HL-60 (cell line): ENCODE measurements around the gene MRPL33.

ENCODE experiments used
- DNase-seq, 2 experiments: peaks; one replicate each; pipeline ENCODE4 v3.0.0-alpha.2; 2010 to 2020; ENCODE audit warnings: low read depth in 1 of 2, low spot score in 1 of 2
- H3K27ac ChIP-seq: fragments of 250-450 bp; sonication (Bioruptor Pico); replicated peaks from 2 replicates; pipeline ENCODE4 v1.5.1; 2020; ENCODE audit warnings: mild to moderate bottlenecking, moderate library complexity
- H3K27me3 ChIP-seq: fragments of 250-450 bp; sonication (Bioruptor Pico); 2 replicates; pipeline ENCODE4 v1.5.1; 2021; ENCODE audit warnings: mild to moderate bottlenecking, moderate library complexity; ENCODE audit not compliant: insufficient read depth, poor library complexity, severe bottlenecking
- H3K4me3 ChIP-seq: replicated peaks from 2 replicates; pipeline ENCODE4 v1.5.1; 2011; ENCODE audit warnings: mild to moderate bottlenecking, control low read depth, low read length; ENCODE audit not compliant: insufficient read depth
- CTCF ChIP-seq: IDR thresholded peaks from one replicate; pipeline ENCODE4 v1.5.1; 2011; ENCODE audit warnings: low read length, control low read depth, inconsistent platforms; ENCODE audit not compliant: insufficient read depth
- GABPA ChIP-seq: IDR thresholded peaks from 2 replicates; pipeline ENCODE4 v1.6.1; 2012; ENCODE audit warnings: low read depth
- POLR2AphosphoS5 ChIP-seq: IDR thresholded peaks from 2 replicates; pipeline ENCODE4 v1.6.1; 2012; ENCODE audit warnings: low read depth
- REST ChIP-seq: IDR thresholded peaks from 2 replicates; pipeline ENCODE4 v1.6.1; 2012; ENCODE audit warnings: low read depth; ENCODE audit not compliant: insufficient replicate concordance
- SPI1 ChIP-seq: IDR thresholded peaks from 2 replicates; pipeline ENCODE4 v1.6.1; 2012; ENCODE audit warnings: low read depth, mild to moderate bottlenecking, borderline replicate concordance

The MRPL33 gene

GRCh38 chr2:27802547-27802946, 31.0 kb downstream of the MRPL33 start:
- TF ChIP-seq SPI1 = no peak
- no peak for TF ChIP-seq POLR2AphosphoS5
- no peak for TF ChIP-seq CTCF
- TF ChIP-seq REST = no peak
- TF ChIP-seq GABPA = no peak
- no peaks in the 10 kb centered on the region for H3K27me3 ChIP-seq
- H3K27ac ChIP-seq = no peak overlapping the region
- no peak for DNase-seq
- H3K4me3 ChIP-seq = no peak overlapping the region

GRCh38 chr2:27803046-27803445, 31.5 kb downstream of the MRPL33 start:
- Histone ChIP-seq H3K27me3 (no peaks in the 10 kb centered on the region), H3K4me3 (no peak overlapping the region), H3K27ac (no peak overlapping the region)
- DNase-seq = peak in 1 of 2 experiments; percentile 31
- TF ChIP-seq CTCF (no peak), POLR2AphosphoS5 (no peak), REST (no peak), SPI1 (no peak), GABPA (no peak)

GRCh38 chr2:27804146-27804545, 32.6 kb downstream of the MRPL33 start:
- TF ChIP-seq GABPA = no peak
- no peak for TF ChIP-seq CTCF
- TF ChIP-seq SPI1 = no peak
- TF ChIP-seq POLR2AphosphoS5 = no peak
- TF ChIP-seq REST = no peak
- Histone ChIP-seq H3K27ac (no peak overlapping the region), H3K4me3 (no peak overlapping the region), H3K27me3 (no peaks in the 10 kb centered on the region)
- peak; percentile 34 to 56 for DNase-seq
